ENCODE data around the gene CCDC178. TPM values are rescaled to one million over a fixed set of nuclear protein-coding genes. Genes with fewer than 3 reads are reported as not detected.

The CCDC178 gene
- total RNA-seq, 2 donors from 2014 or later: 0.22 to 0.29 TPM

DNA sequence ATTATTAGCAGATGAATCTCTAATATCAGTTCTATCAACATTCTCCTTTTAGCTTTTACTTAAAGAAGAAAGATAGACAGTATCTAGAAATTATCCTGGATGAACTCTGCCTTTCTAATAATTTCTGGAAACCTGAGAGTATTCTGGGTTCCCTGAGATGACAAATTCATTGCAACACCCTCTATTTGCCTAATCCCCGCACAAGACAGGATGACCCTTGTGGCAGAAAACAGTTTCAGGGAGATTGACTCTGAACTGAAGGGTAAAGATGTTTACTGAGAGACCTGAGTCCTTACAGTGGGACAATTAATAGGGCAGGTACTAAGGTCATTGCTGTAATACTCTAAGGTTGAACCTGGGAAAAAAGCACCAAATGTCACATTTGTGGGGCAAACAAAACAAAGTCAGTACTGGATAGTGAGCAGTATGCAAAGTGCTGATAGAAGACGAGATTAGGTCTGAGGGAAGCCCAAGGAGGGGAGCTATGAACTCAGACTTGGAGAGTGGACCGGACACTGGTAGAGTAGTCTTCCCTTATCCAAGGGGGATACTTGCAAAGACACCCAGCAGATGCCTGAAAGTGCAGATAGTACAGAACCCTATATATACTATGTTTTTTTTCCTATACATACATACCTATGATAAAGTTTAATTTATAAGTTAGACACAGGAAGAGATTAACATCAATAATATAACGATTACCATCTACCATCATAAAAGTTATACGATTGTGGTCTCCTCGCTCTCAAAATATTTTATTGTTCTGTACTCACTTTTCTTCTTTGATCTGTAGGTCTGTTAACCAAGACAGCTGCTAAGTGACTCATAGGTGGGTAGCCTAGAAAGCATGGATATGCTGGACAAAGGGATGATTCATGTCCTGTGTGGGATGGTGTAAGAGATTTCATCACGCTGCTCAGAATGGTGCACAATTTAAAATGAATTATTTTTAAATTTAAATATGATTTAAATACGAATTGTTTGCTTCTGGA lies 519.4 kb downstream of the CCDC178 start:
- no peak overlapping the region for H3K9ac ChIP-seq (ENCODE audit: extremely low read depth, low read length, poor library complexity, severe bottlenecking)
- Mint-ChIP-seq H3K4me1 (peaks cover 10% of the 10 kb centered on the region), H3K27ac (no peak overlapping the region), H3K9me3 (no peaks in the 10 kb centered on the region), H3K4me3 (no peak overlapping the region), H3K36me3 (ENCODE audit: low read depth) (no peaks in the 10 kb centered on the region), H3K27me3 (ENCODE audit: insufficient read depth) (peaks cover 9% of the 10 kb centered on the region)
- no peaks in the 10 kb centered on the region for H3K36me3 ChIP-seq (ENCODE audit: control insufficient read depth, insufficient read depth, low read length)
- 91 to 93% methylated on average over 5 to 7 of the region's 8 CpGs for WGBS, 2 experiments (ENCODE audit: insufficient coverage in 1 of 2, insufficient read length in 1 of 2)
- DNase-seq: no peak
- no peak overlapping the region for H3K27ac ChIP-seq (ENCODE audit: low read depth, low read length)
- H3K4me3 ChIP-seq (ENCODE audit: low read length): no peak overlapping the region
- no peaks in the 10 kb centered on the region for H3K4me1 ChIP-seq (ENCODE audit: control insufficient read depth, insufficient read depth, low read length)
- no peaks in the 10 kb centered on the region for H3K9me3 ChIP-seq (ENCODE audit: control insufficient read depth, low read length)
- TF ChIP-seq, protein P1, sequence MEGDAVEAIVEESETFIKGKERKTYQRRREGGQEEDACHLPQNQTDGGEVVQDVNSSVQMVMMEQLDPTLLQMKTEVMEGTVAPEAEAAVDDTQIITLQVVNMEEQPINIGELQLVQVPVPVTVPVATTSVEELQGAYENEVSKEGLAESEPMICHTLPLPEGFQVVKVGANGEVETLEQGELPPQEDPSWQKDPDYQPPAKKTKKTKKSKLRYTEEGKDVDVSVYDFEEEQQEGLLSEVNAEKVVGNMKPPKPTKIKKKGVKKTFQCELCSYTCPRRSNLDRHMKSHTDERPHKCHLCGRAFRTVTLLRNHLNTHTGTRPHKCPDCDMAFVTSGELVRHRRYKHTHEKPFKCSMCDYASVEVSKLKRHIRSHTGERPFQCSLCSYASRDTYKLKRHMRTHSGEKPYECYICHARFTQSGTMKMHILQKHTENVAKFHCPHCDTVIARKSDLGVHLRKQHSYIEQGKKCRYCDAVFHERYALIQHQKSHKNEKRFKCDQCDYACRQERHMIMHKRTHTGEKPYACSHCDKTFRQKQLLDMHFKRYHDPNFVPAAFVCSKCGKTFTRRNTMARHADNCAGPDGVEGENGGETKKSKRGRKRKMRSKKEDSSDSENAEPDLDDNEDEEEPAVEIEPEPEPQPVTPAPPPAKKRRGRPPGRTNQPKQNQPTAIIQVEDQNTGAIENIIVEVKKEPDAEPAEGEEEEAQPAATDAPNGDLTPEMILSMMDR (conservative IDR thresholded peaks at IDR 0.05): no peak
- peaks cover 17% of the 10 kb centered on the region for H3K27me3 ChIP-seq (ENCODE audit: control insufficient read depth, insufficient read depth, low read length, poor library complexity, severe bottlenecking)

DNA sequence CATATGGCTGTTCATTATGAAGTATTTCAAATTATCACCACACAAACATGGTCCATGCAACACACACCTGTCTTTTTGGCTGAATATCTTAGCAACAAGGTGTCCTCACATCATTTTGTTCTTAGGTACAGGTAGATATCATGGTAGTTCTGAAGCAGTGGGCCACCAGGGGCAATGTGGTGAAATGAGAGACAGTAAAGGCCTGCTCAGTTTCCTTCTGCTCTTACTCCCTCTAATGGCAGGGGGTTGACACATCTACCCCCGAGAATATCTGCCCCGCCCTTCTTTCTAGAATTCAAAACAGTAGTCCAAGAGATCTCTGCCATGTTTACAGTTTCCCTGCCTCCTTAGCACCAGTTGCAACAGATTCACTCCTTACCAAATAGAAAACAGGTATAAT lies 520.7 kb downstream of the CCDC178 start:
- peaks cover 9% of the 10 kb centered on the region for H3K27me3 Mint-ChIP-seq (ENCODE audit: insufficient read depth)
- H3K27ac Mint-ChIP-seq: no peak overlapping the region
- H3K36me3 Mint-ChIP-seq (ENCODE audit: low read depth): no peaks in the 10 kb centered on the region

DNA sequence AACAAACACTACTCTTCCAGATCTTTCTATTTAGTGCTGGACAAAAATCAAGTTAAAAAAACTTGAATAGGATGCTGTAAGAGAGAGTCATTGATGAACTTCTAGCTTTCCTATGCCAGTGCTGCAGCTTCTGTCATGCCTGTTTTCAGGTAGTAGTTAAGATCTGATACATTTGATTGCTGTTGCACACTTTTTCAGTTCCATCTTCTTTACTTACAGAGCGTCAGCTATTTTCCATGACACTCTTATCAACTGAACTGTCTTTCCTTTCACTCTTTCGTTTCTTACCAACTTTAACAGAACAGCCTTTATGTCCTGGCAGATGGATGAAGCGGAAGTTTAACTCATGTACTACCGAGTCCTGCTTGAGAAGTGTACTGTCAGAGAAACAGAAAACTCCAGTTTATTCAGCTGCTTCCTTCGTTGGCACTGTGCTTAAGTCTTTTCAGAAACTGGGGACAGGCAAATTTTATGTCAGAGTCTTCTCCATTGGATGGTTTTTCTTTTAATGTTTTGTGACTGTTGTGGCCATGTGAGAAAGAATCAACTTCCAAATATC lies 521.8 kb downstream of the CCDC178 start:
- Histone ChIP-seq H3K36me3 (ENCODE audit: control insufficient read depth, insufficient read depth, low read length) (no peaks in the 10 kb centered on the region), H3K27me3 (ENCODE audit: control insufficient read depth, insufficient read depth, low read length, poor library complexity, severe bottlenecking) (peaks cover 31% of the 10 kb centered on the region), H3K9ac (ENCODE audit: extremely low read depth, low read length, poor library complexity, severe bottlenecking) (no peak overlapping the region), H3K9me3 (ENCODE audit: control insufficient read depth, low read length) (no peaks in the 10 kb centered on the region), H3K4me1 (ENCODE audit: control insufficient read depth, insufficient read depth, low read length) (no peaks in the 10 kb centered on the region), H3K27ac (ENCODE audit: low read depth, low read length) (no peak overlapping the region), H3K4me3 (ENCODE audit: low read length) (no peak overlapping the region)
- Mint-ChIP-seq H3K27ac (no peak overlapping the region), H3K36me3 (ENCODE audit: low read depth) (no peaks in the 10 kb centered on the region), H3K4me3 (no peak overlapping the region), H3K4me1 (peaks cover 9% of the 10 kb centered on the region), H3K27me3 (ENCODE audit: insufficient read depth) (peaks cover 12% of the 10 kb centered on the region), H3K9me3 (no peaks in the 10 kb centered on the region)
- WGBS, 2 experiments (ENCODE audit: insufficient coverage in 1 of 2, insufficient read length in 1 of 2): 92 to 95% methylated on average over 4 to 5 of the region's 5 CpGs
- no peak for DNase-seq
- TF ChIP-seq, protein P1 (conservative IDR thresholded peaks at IDR 0.05): no peak

More for the DNA sequence above, 520.7 kb downstream of the CCDC178 start:
- Histone ChIP-seq H3K36me3 (ENCODE audit: control insufficient read depth, insufficient read depth, low read length) (no peaks in the 10 kb centered on the region), H3K4me3 (ENCODE audit: low read length) (no peak overlapping the region), H3K27ac (ENCODE audit: low read depth, low read length) (no peak overlapping the region), H3K9me3 (ENCODE audit: control insufficient read depth, low read length) (no peaks in the 10 kb centered on the region), H3K9ac (ENCODE audit: extremely low read depth, low read length, poor library complexity, severe bottlenecking) (no peak overlapping the region), H3K4me1 (ENCODE audit: control insufficient read depth, insufficient read depth, low read length) (no peaks in the 10 kb centered on the region), H3K27me3 (ENCODE audit: control insufficient read depth, insufficient read depth, low read length, poor library complexity, severe bottlenecking) (peaks cover 28% of the 10 kb centered on the region)
- TF ChIP-seq, protein P1 (conservative IDR thresholded peaks at IDR 0.05): peak; percentile 97
- 7 to 13% methylated on average over 2 of the region's 2 CpGs for WGBS, 2 experiments (ENCODE audit: insufficient coverage in 1 of 2, insufficient read length in 1 of 2)
- Mint-ChIP-seq H3K4me1 (peaks cover 9% of the 10 kb centered on the region), H3K9me3 (no peaks in the 10 kb centered on the region), H3K4me3 (no peak overlapping the region)
- DNase-seq: peak; percentile 87

Measured in endodermal cell (in vitro differentiated cells).